Measurements from ENCODE around the gene TSPAN18.

TSPAN18 gene

DNA sequence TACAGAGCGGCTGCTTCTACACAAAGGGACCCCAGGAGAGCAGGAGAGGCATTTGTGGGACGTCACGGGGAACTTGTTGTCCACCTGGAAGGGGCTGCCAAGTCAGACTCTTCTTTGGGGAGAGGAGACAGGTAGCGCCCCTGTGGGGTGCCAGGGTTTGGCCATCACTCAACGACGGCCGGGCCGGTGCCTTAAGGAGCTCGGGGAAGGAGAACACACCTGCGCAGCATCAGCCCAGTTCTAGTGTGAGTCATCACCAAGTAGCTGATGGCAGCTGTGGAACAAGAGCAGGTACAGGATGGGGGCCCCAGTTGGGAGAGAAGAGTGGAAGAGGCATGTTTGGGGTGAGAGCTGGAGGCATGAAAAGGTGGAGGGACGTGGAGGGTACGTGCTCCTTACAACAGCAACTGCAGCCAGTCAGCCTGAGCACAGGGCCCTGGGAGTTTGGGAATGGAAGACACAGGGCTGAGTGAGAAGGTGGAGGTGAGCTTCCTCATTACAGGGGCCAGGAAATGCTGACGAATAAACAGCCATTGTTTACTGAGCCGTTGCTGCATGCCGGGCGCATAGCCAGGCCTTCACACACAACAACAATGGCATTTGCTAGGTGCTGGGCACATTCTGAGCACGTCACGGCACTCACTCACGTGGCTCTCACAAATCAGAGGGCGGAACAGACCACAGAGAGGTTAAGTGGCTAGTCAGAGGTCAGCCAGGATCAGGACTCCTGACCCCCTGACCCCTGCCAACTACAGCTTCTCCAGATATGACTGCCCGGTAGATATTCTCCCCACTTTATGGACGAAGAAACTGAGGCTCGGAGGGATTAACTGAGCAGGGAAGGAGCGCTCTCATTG lies 253.0 kb downstream of the TSPAN18 start:
- FAIRE-seq (no peak), DNase-seq (ENCODE audit: extremely low spot score, insufficient read length, low read depth) (no peak)

DNA sequence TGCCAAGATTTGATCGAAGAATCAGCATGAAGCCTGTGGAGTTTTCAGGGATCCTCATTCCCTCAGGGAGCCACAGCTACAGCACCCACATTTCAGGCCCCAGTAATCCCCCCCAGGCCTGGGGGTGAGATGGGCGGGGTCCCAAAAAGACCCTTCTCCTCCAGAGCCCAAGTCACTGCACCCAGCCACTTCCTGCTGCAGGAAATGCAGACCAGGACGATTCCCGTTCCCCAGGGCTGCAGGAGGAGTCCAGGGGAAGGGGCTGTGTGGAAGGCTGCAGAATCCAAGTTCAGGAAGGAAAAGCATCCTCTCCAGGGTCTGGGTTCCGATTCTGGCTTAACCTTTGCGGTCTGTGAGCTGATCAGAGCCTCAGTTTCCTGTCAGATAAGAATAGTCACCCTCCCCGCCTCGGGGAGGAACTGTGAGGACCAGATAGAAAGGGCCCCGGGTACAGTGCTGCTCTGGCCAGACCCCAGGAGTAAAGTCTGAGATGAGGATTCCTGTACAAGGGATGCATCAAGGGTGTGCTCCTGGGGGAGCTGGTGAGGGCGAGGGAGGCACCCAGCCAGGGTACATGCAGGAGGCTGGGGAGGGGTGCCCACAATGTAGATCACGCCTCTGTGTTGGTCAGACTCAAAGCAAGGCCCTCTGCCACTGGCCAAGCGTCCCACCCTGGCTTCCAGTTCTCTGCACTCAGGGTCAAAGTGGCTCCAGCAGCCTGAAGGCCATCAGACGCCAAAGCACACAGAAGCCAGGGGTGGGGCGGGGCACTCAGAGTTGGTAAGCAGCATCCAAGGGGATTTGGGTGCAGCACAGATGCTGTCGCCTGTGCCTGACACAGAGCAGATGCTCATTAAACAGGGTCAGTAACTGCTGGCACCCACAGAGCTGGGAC lies 254.0 kb downstream of the TSPAN18 start:
- FAIRE-seq (no peak), DNase-seq (ENCODE audit: extremely low spot score, insufficient read length, low read depth) (no peak)

All from GM18507 (cell line).